G401 (cell line): ENCODE measurements around the gene CAMKV. TPM values are rescaled to one million over a fixed set of nuclear protein-coding genes. Genes with fewer than 3 reads are reported as not detected.

ENCODE experiments used
- total RNA-seq: library from RNA; depleted of rRNA; stranded (reverse); fragments of >200 nt; shearing (Covaris generic); gene quantifications from 2 replicates; pipeline ENCODE4 v1.2.3, GENCODE V29; 2014; rRNA removed

CAMKV gene
- total RNA-seq, 1 experiment from 2014 or later, result 1.4 TPM

Other genes starting within 250 kb of the CAMKV start
- 261 and 301 TPM in 2 replicates for gene APEH, start 195.6 kb downstream of the CAMKV start, total RNA-seq
- 0.06 and 0.95 TPM in 2 replicates for gene MST1, start 180.4 kb downstream of the CAMKV start, total RNA-seq
- gene RNF123, start 180.3 kb downstream of the CAMKV start, total RNA-seq, result 24.9 and 34.0 TPM in 2 replicates
- gene AMIGO3, start 150.2 kb downstream of the CAMKV start, total RNA-seq, result 1.1 and 2.2 TPM in 2 replicates
- 23.1 and 26.8 TPM in 2 replicates for gene GMPPB, start 146.0 kb downstream of the CAMKV start, total RNA-seq
- gene IP6K1, start 83.4 kb downstream of the CAMKV start, total RNA-seq, result 33.2 and 42.5 TPM in 2 replicates
- gene CDHR4, start 70.0 kb downstream of the CAMKV start, total RNA-seq, result not detected in 2 replicates
- gene INKA1, start 66.6 kb downstream of the CAMKV start, total RNA-seq, result 0.68 and 5.2 TPM in 2 replicates
- 0.14 and 0.49 TPM in 2 replicates for gene UBA7, start 56.0 kb downstream of the CAMKV start, total RNA-seq
- 7.2 and 20.4 TPM in 2 replicates for gene TRAIP, start 13.3 kb downstream of the CAMKV start, total RNA-seq
- not detected in 2 replicates for gene MST1R, start 34.0 kb upstream of the CAMKV start, total RNA-seq
- gene MON1A, start 59.9 kb upstream of the CAMKV start, total RNA-seq, result 12.1 TPM in 2 replicates
- gene RBM6, start 70.2 kb upstream of the CAMKV start, total RNA-seq, result 17.7 and 36.5 TPM in 2 replicates
- 94.0 and 125 TPM in 2 replicates for gene RBM5, start 219.0 kb upstream of the CAMKV start, total RNA-seq